GM23248 (cell line): ENCODE data around the gene PIGB. TPM values are rescaled to one million over a fixed set of nuclear protein-coding genes. Genes with fewer than 3 reads are reported as not detected.

Experiments used
- DNase-seq: peaks from one replicate; pipeline ENCODE4 v3.0.0-alpha.2; 2015
- H2AFZ ChIP-seq: fragments of 200-600 bp; sonication (generic); 2 replicates; pipeline ENCODE4 v1.6.1; 2016; ENCODE audit warnings: antibody characterized with exemption
- H3F3A ChIP-seq: fragments of 200-600 bp; sonication (generic); 2 replicates; pipeline ENCODE4 v1.6.1; 2016; ENCODE audit warnings: mild to moderate bottlenecking, antibody characterized with exemption, mixed run types; ENCODE audit not compliant: insufficient read depth
- H3K27ac ChIP-seq: fragments of 200-600 bp; sonication (generic); 2 replicates; pipeline ENCODE4 v1.5.1; 2016; ENCODE audit warnings: mild to moderate bottlenecking
- H3K27me3 ChIP-seq: fragments of 200-600 bp; sonication (generic); replicated peaks from 2 replicates; pipeline ENCODE4 v1.6.1; 2016; ENCODE audit warnings: mild to moderate bottlenecking; ENCODE audit not compliant: insufficient read depth
- H3K36me3 ChIP-seq: fragments of 200-600 bp; sonication (generic); 2 replicates; pipeline ENCODE4 v1.6.1; 2016; ENCODE audit warnings: low read depth, mild to moderate bottlenecking
- H3K4me1 ChIP-seq: fragments of 200-600 bp; sonication (generic); 2 replicates; pipeline ENCODE4 v1.6.1; 2016; ENCODE audit warnings: mild to moderate bottlenecking; ENCODE audit not compliant: insufficient read depth
- H3K4me2 ChIP-seq: fragments of 200-600 bp; sonication (generic); one replicate; pipeline ENCODE4 v1.6.1; 2016; ENCODE audit warnings: mild to moderate bottlenecking; ENCODE audit not compliant: unreplicated experiment
- H3K4me3 ChIP-seq: fragments of 200-600 bp; sonication (generic); 2 replicates; pipeline ENCODE4 v1.5.1; 2016; ENCODE audit warnings: mild to moderate bottlenecking
- H3K79me2 ChIP-seq: fragments of 200-600 bp; sonication (generic); 2 replicates; pipeline ENCODE4 v1.6.1; 2016; ENCODE audit warnings: mild to moderate bottlenecking; ENCODE audit not compliant: insufficient read depth
- H3K9ac ChIP-seq: fragments of 200-600 bp; sonication (generic); 2 replicates; pipeline ENCODE4 v1.6.1; 2016; ENCODE audit warnings: mild to moderate bottlenecking
- H3K9me2 ChIP-seq: fragments of 200-600 bp; sonication (generic); 2 replicates; pipeline ENCODE4 v1.6.1; 2016; ENCODE audit warnings: mixed run types, mild to moderate bottlenecking, moderate library complexity; ENCODE audit not compliant: insufficient read depth
- H3K9me3 ChIP-seq: fragments of 200-600 bp; sonication (generic); one replicate; pipeline ENCODE4 v1.6.1; 2017; ENCODE audit warnings: low read depth
- H4K20me1 ChIP-seq: fragments of 200-600 bp; sonication (generic); 2 replicates; pipeline ENCODE4 v1.6.0; 2016; ENCODE audit not compliant: insufficient read depth
- EZH2 ChIP-seq: fragments of 200-600 bp; sonication (generic); IDR thresholded peaks from 2 replicates; pipeline ENCODE4 v1.6.1; 2018; ENCODE audit warnings: antibody characterized with exemption, mild to moderate bottlenecking; ENCODE audit not compliant: insufficient read depth, poor library complexity, severe bottlenecking
- EZH2phosphoT487 ChIP-seq: fragments of 200-600 bp; sonication (generic); IDR thresholded peaks from 2 replicates; pipeline ENCODE4 v1.6.1; 2018; ENCODE audit warnings: antibody characterized with exemption, moderate library complexity, mild to moderate bottlenecking, low read depth; ENCODE audit not compliant: insufficient read depth
- in situ Hi-C: fragments of 300-500 bp; cut with MboI; formaldehyde crosslinking; loops from 2 replicates; pipeline ENCODE4 v1.15.0; 2020
- microRNA counts: library from miRNA; unstranded; fragments of <30 nt; microRNA quantifications from one replicate; lab custom pipeline; 2016
- microRNA-seq: library from miRNA; unstranded; fragments of <30 nt; microRNA quantifications from one replicate; pipeline ENCODE4, GENCODE V29; 2016; ENCODE audit warnings: borderline number of aligned reads
- polyA plus RNA-seq: library from polyadenylated mRNA; unstranded; fragments of >200 nt; fragmentation: Nextera tagmentation; extraction: Ambion mirVana; gene quantifications from 2 replicates; pipeline ENCODE4 v1.2.1, GENCODE V29; 2016
- total RNA-seq: library from RNA; depleted of rRNA; stranded (reverse); fragments of >200 nt; shearing (Covaris generic); gene quantifications from 2 replicates; pipeline ENCODE4 v1.2.3, GENCODE V29; 2014; rRNA removed

The PIGB gene
- total and polyA plus RNA-seq, 2 experiments from 2014 or later: 10.4 to 17.2 TPM

GRCh38 chr15:55402707-55403106, 83.7 kb downstream of the PIGB start:
- TF ChIP-seq EZH2 (no peak), EZH2phosphoT487 (no peak)
- H4K20me1 ChIP-seq: no peaks in the 10 kb centered on the region
- in situ Hi-C loops: no loop called here
- H3K4me3 ChIP-seq: peak overlapping the region; percentile 6; the same call in 1 of the 2 replicates
- peaks cover 86% of the 10 kb centered on the region for H3K79me2 ChIP-seq
- peaks cover 13% of the 10 kb centered on the region; the same call in 1 of the 2 replicates for H3F3A ChIP-seq
- peak overlapping the region; percentile 67 for H2AFZ ChIP-seq
- peak overlapping the region; percentile 68 for H3K9ac ChIP-seq
- peak overlapping the region; percentile 75 for H3K27ac ChIP-seq
- H3K36me3 ChIP-seq: no peaks in the 10 kb centered on the region
- H3K27me3 ChIP-seq: no peaks in the 10 kb centered on the region
- H3K9me3 ChIP-seq: no peaks in the 10 kb centered on the region
- H3K4me1 ChIP-seq: peaks cover 26% of the 10 kb centered on the region
- peak overlapping the region; percentile 61 for H3K4me2 ChIP-seq
- peak; percentile 45 for DNase-seq
- H3K9me2 ChIP-seq: no peaks in the 10 kb centered on the region

- H3K4me1 ChIP-seq: peaks cover 26% of the 10 kb centered on the region
- in situ Hi-C loops: no loop called here
- H3K9me3 ChIP-seq: no peaks in the 10 kb centered on the region
- peak overlapping the region; percentile 67 for H2AFZ ChIP-seq
- peaks cover 82% of the 10 kb centered on the region for H3K79me2 ChIP-seq
- no peaks in the 10 kb centered on the region for H3K9me2 ChIP-seq
- peak overlapping the region; percentile 61 for H3K4me2 ChIP-seq
- peak; percentile 49 for DNase-seq
- peak overlapping the region; percentile 75 for H3K27ac ChIP-seq
- H3K27me3 ChIP-seq: no peaks in the 10 kb centered on the region
- H3K4me3 ChIP-seq: peak overlapping the region; percentile 6
- peak overlapping the region; percentile 68 for H3K9ac ChIP-seq
- no peaks in the 10 kb centered on the region for H3K36me3 ChIP-seq
- no peak for TF ChIP-seq EZH2phosphoT487
- no peak for TF ChIP-seq EZH2
- peaks cover 14% of the 10 kb centered on the region; the same call in 1 of the 2 replicates for H3F3A ChIP-seq
- no peaks in the 10 kb centered on the region for H4K20me1 ChIP-seq
Observed at GRCh38 chr15:55403531-55403930, 84.5 kb downstream of the PIGB start.

MicroRNA genes within 50 kb of the gene (microRNA counts, 767-probe panel; counts per million panel counts)
- microRNA hsa-miR-628-3p (lab: Ali Mortazavi, UCI): 447 counts per million, percentile 86 among the panel's probes with 10 or more counts
- 447 counts per million, percentile 86 among the panel's probes with 10 or more counts for microRNA hsa-miR-628-5p (lab: Ali Mortazavi, UCI)

Small RNA genes lying within 50 kb of the gene (microRNA-seq; reads per million reads assigned to microRNA genes)
- 49.1 reads per million, percentile 42 among the genes with 10 or more reads in this experiment for gene MIR628

Other genes starting within 250 kb of the PIGB start
- gene RSL24D1, start 122.3 kb upstream of the PIGB start, total RNA-seq: 95.2 and 112 TPM in 2 replicates
- gene RSL24D1, start 122.3 kb upstream of the PIGB start, polyA plus RNA-seq: 91.2 and 93.1 TPM in 2 replicates
- 5.4 and 9.5 TPM in 2 replicates for gene RAB27A, start 29.4 kb upstream of the PIGB start, total RNA-seq
- 9.0 and 9.1 TPM in 2 replicates for gene RAB27A, start 29.4 kb upstream of the PIGB start, polyA plus RNA-seq
- 13.4 and 30.2 TPM in 2 replicates for gene PIGBOS1, start 99 bp upstream of the PIGB start, total RNA-seq
- gene PIGBOS1, start 99 bp upstream of the PIGB start, polyA plus RNA-seq: 14.5 and 16.8 TPM in 2 replicates
- gene CCPG1, start 89.1 kb downstream of the PIGB start, total RNA-seq: 147 and 169 TPM in 2 replicates
- 202 and 203 TPM in 2 replicates for gene CCPG1, start 89.1 kb downstream of the PIGB start, polyA plus RNA-seq
- 0.54 and 1.4 TPM in 2 replicates for gene PIERCE2, start 89.3 kb downstream of the PIGB start, total RNA-seq
- 6.6 and 7.3 TPM in 2 replicates for gene PIERCE2, start 89.3 kb downstream of the PIGB start, polyA plus RNA-seq
- 1.1 and 2.5 TPM in 2 replicates for gene DNAAF4, start 189.0 kb downstream of the PIGB start, total RNA-seq
- 4.0 and 5.8 TPM in 2 replicates for gene DNAAF4, start 189.0 kb downstream of the PIGB start, polyA plus RNA-seq